ENCODE data around the gene USF3.

- no peak for TF ChIP-seq CTCF (IDR thresholded peaks at IDR 0.05; ENCODE audit: low read length)
- TF ChIP-seq EZH2 (IDR thresholded peaks at IDR 0.05; ENCODE audit: borderline replicate concordance, low read length): no peak
These were observed 80.5 kb downstream of the USF3 start for GRCh38 chr3:113615976-113616375.

Measured in OCI-LY1 (cell line).